GM12872 (cell line): ENCODE results near the gene PCDHA10.

Experiments used
- TF ChIP-seq, protein P1 (sequence below): IDR thresholded peaks from 3 replicates; pipeline ENCODE4 v1.5.1; 2011; ENCODE audit warnings: low read depth, mild to moderate bottlenecking, low read length, moderate library complexity; ENCODE audit not compliant: insufficient read depth

PCDHA10 gene

DNA sequence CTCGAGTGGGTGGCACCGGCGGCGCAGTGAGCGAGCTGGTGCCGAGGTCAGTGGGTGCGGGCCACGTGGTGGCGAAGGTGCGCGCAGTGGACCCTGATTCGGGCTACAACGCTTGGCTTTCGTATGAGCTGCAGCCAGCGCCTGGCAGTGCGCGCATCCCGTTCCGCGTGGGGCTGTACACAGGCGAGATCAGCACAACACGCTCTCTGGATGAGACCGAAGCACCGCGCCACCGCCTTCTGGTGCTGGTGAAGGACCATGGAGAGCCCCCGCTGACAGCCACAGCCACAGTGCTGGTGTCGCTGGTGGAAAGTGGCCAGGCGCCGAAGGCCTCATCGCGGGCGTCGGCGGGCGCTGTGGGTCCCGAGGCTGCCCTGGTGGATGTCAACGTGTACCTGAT, 32.2 kb upstream of the PCDHA10 start:
- TF ChIP-seq, protein P1, sequence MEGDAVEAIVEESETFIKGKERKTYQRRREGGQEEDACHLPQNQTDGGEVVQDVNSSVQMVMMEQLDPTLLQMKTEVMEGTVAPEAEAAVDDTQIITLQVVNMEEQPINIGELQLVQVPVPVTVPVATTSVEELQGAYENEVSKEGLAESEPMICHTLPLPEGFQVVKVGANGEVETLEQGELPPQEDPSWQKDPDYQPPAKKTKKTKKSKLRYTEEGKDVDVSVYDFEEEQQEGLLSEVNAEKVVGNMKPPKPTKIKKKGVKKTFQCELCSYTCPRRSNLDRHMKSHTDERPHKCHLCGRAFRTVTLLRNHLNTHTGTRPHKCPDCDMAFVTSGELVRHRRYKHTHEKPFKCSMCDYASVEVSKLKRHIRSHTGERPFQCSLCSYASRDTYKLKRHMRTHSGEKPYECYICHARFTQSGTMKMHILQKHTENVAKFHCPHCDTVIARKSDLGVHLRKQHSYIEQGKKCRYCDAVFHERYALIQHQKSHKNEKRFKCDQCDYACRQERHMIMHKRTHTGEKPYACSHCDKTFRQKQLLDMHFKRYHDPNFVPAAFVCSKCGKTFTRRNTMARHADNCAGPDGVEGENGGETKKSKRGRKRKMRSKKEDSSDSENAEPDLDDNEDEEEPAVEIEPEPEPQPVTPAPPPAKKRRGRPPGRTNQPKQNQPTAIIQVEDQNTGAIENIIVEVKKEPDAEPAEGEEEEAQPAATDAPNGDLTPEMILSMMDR = no peak

GRCh38 chr5:140827704-140828361, 27.9 kb upstream of the PCDHA10 start, which contains the start of gene PCDHA6:
TSS of gene PCDHA6 (plus strand) at chr5:140827960. CDS start at chr5:140828092, 132 bp downstream.
- TF ChIP-seq, protein P1 = no peak

GRCh38 chr5:140828362-140828737, 27.3 kb upstream of the PCDHA10 start:
- TF ChIP-seq, protein P1 = no peak

- TF ChIP-seq, protein P1 = no peak
Measured at GRCh38 chr5:140833993-140834392, 21.7 kb upstream of the PCDHA10 start, which contains the start of gene PCDHA7. TSS of gene PCDHA7 (plus strand) at chr5:140834269. CDS start at chr5:140834384, 115 bp downstream.

GRCh38 chr5:140835622-140836510, 19.8 kb upstream of the PCDHA10 start:
- TF ChIP-seq, protein P1 = no peak

- TF ChIP-seq, protein P1 = peak; percentile 25; the same call in 1 of the 3 replicates
Measured at GRCh38 chr5:140840978-140841962, 14.4 kb upstream of the PCDHA10 start, which contains the start of gene PCDHA8. TSS of gene PCDHA8 (plus strand) at chr5:140841187. CDS start at chr5:140841322, 135 bp downstream.
